Measurements from ENCODE around the gene LAMC2.

- TF ChIP-seq CTCF (IDR thresholded peaks at IDR 0.05) (no peak), POLR2A (IDR thresholded peaks at IDR 0.05) (no peak)
Measured at GRCh38 chr1:183149273-183149672, 36.8 kb upstream of the LAMC2 start.

Data from esophagus squamous epithelium (tissue), 4 donors.